HepG2 (cell line): Measurements from ENCODE around the gene SRC. TPM values are rescaled to one million over a fixed set of nuclear protein-coding genes. Genes with fewer than 3 reads are reported as not detected.

Source experiments
- ETV5 ChIP-seq: IDR thresholded peaks from 2 replicates; pipeline ENCODE4 v1.6.1; 2018; ENCODE audit warnings: missing biosample characterization, missing genetic modification reagents, inconsistent platforms, borderline replicate concordance
- HNF4A ChIP-seq: sonication (generic); formaldehyde crosslinking; IDR thresholded peaks from 2 replicates; pipeline ENCODE4 v1.4.0; 2020; ENCODE audit warnings: missing genetic modification reagents
- HOXA9 ChIP-seq: sonication (generic); formaldehyde crosslinking; IDR thresholded peaks from 2 replicates; pipeline ENCODE4 v1.8.1; 2022; ENCODE audit warnings: missing genetic modification reagents, mild to moderate bottlenecking, moderate library complexity, borderline replicate concordance
- MED1 ChIP-seq: sonication (generic); formaldehyde crosslinking; IDR thresholded peaks from 2 replicates; pipeline ENCODE4 v1.4.0; 2020; ENCODE audit warnings: missing genetic modification reagents
- RFXAP ChIP-seq: sonication (generic); formaldehyde crosslinking; IDR thresholded peaks from 2 replicates; pipeline ENCODE4 v1.4.0; 2020; ENCODE audit warnings: missing genetic modification reagents, borderline replicate concordance
- SAP130 ChIP-seq: IDR thresholded peaks from 2 replicates; pipeline ENCODE4 v1.6.1; 2016; ENCODE audit warnings: low read depth
- polyA plus RNA-seq, 8 experiments: library from polyadenylated mRNA; depleted of rRNA in 3 of 8; stranded (reverse) in 7 of 8; unstranded in 1 of 8; fragments of >200 nt; fragmentation: Illumina TruSeq in 4 of 8; extraction: Trizol in 4 of 8; gene quantifications; 2 replicates each; pipeline versions ENCODE4 v1.2.1 to v1.2.3, GENCODE V29; 2011 to 2016; ENCODE audit warnings: low read depth in 4 of 8, missing spikeins in 1 of 8, mixed read lengths in 1 of 8; ENCODE audit not compliant: insufficient read depth in 1 of 8
- total RNA-seq, 5 experiments: library from RNA; depleted of rRNA; stranded (reverse); fragments of >200 nt; fragmentation: Illumina TruSeq; extraction: Trizol; gene quantifications; 2 replicates each; pipeline ENCODE4 v1.2.3, GENCODE V29; 2016; ENCODE audit warnings: low read depth in 1 of 5
- TF ChIP-seq, protein P1 (sequence below): IDR thresholded peaks from 2 replicates; pipeline ENCODE4 v1.6.1; 2018; ENCODE audit warnings: missing genetic modification reagents, mild to moderate bottlenecking, missing compliant biosample characterization
- TF ChIP-seq, protein P2 (sequence below): sonication (generic); formaldehyde crosslinking; IDR thresholded peaks from 2 replicates; pipeline ENCODE4 v1.4.0; 2020; ENCODE audit warnings: missing genetic modification reagents

SRC gene
- total and polyA plus RNA-seq, 2 of the 13 experiments (the other 11 are each of a cell fraction or from before 2014, with no cell fraction given): 54.7 to 192 TPM

DNA sequence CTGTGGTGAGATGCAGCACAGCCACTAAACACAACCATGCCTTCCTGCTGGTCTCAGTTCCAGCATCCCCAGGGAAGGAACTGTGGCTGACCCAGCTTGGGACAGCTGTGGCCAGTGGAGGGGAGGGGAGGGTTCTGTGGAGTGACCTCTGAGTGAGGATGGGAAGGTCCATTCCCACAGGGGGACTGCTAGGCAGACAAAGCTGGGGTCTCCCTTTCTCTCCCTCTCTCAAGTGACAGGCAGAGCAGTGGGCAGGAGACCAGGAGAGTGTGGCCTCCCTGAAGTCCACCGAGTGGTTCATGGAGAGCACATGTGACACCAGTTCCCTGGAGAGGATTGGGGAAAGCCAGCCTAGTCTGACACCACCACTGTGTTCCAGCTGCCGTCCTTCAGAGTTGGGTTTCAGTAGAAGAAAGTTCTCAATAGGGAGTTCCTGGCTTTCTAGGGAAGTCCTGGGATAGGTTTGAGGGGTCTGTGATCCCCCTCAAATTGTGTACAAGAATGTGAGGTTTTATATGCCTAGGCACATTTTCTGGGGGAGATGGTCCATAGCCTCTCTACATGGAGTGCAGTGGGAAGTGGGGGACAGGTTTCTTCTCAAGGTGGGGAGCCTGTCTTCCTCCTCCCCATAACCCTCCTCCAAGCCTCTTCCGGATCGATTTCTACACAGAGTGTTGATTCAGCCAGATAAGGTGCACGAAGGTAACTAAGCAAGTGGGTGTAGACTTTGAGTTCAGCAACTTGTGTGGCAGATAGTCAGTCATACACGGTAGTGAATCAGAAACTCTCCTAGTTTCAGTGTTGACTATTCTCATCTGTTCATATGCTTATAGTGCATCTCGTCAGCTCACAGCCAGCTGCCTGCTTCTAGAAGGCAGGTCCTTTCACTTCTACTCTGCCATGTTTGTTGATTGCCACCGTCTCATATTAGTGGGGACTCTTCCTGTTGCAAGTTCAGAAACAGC lies 37.6 kb upstream of the SRC start (continued):
- TF ChIP-seq HNF4A: peak; percentile 34; the same call in 1 of the 2 replicates
- TF ChIP-seq HOXA9 (CRISPR knock-in tag): 0 out of 2 replicates have a peak, but pooled peaks have one; percentile 59
- TF ChIP-seq, protein P1, sequence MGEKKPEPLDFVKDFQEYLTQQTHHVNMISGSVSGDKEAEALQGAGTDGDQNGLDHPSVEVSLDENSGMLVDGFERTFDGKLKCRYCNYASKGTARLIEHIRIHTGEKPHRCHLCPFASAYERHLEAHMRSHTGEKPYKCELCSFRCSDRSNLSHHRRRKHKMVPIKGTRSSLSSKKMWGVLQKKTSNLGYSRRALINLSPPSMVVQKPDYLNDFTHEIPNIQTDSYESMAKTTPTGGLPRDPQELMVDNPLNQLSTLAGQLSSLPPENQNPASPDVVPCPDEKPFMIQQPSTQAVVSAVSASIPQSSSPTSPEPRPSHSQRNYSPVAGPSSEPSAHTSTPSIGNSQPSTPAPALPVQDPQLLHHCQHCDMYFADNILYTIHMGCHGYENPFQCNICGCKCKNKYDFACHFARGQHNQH (CRISPR knock-in tag): no peak
- TF ChIP-seq, protein P2, sequence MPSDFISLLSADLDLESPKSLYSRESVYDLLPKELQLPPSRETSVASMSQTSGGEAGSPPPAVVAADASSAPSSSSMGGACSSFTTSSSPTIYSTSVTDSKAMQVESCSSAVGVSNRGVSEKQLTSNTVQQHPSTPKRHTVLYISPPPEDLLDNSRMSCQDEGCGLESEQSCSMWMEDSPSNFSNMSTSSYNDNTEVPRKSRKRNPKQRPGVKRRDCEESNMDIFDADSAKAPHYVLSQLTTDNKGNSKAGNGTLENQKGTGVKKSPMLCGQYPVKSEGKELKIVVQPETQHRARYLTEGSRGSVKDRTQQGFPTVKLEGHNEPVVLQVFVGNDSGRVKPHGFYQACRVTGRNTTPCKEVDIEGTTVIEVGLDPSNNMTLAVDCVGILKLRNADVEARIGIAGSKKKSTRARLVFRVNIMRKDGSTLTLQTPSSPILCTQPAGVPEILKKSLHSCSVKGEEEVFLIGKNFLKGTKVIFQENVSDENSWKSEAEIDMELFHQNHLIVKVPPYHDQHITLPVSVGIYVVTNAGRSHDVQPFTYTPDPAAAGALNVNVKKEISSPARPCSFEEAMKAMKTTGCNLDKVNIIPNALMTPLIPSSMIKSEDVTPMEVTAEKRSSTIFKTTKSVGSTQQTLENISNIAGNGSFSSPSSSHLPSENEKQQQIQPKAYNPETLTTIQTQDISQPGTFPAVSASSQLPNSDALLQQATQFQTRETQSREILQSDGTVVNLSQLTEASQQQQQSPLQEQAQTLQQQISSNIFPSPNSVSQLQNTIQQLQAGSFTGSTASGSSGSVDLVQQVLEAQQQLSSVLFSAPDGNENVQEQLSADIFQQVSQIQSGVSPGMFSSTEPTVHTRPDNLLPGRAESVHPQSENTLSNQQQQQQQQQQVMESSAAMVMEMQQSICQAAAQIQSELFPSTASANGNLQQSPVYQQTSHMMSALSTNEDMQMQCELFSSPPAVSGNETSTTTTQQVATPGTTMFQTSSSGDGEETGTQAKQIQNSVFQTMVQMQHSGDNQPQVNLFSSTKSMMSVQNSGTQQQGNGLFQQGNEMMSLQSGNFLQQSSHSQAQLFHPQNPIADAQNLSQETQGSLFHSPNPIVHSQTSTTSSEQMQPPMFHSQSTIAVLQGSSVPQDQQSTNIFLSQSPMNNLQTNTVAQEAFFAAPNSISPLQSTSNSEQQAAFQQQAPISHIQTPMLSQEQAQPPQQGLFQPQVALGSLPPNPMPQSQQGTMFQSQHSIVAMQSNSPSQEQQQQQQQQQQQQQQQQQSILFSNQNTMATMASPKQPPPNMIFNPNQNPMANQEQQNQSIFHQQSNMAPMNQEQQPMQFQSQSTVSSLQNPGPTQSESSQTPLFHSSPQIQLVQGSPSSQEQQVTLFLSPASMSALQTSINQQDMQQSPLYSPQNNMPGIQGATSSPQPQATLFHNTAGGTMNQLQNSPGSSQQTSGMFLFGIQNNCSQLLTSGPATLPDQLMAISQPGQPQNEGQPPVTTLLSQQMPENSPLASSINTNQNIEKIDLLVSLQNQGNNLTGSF: no peak
- TF ChIP-seq ETV5 (CRISPR knock-in tag): peak; percentile 25; the same call in 1 of the 2 replicates
- 0 out of 2 replicates have a peak, but pooled peaks have one; percentile 20 for TF ChIP-seq MED1
- 0 out of 2 replicates have a peak, but pooled peaks have one; percentile 31 for TF ChIP-seq RFXAP (CRISPR knock-in tag)
- 0 out of 2 replicates have a peak, but pooled peaks have one; percentile 27 for TF ChIP-seq SAP130
- TF ChIP-seq, all 625 proteins: peak for 15
